ENCODE data around the gene CHEK1. TPM values are rescaled to one million over a fixed set of nuclear protein-coding genes. Genes with fewer than 3 reads are reported as not detected.

CHEK1 gene
- total and polyA plus RNA-seq, 7 experiments from 2014 or later: 1.2 to 62.6 (median 2.7) TPM

GRCh38 chr11:125724125-125724524 is 99.2 kb downstream of the CHEK1 start:
- no peaks in the 10 kb centered on the region for H3K9me3 Mint-ChIP-seq
- no peaks in the 10 kb centered on the region for H3K4me1 ChIP-seq (ENCODE audit: control insufficient read depth in 2 of 2, insufficient read depth in 2 of 2, low read length in 2 of 2)
- H3K27me3 Mint-ChIP-seq: peaks cover 18 to 53% (median 28%) of the 10 kb centered on the region in 5 donors
- no peak overlapping the region for H3K4me3 ChIP-seq (ENCODE audit: low read length)
- H3K4me3 Mint-ChIP-seq: no peak overlapping the region
- H3K4me1 Mint-ChIP-seq: peaks cover 0 to 3% (median 0%) of the 10 kb centered on the region in 7 donors
- intact Hi-C loops (cut with micrococcal nuclease): loop anchor here (2.0 to 10.0 kb wide), 2 partner anchors 151 kb away; no protein-coding TSS in a partner anchor
- H3K36me3 ChIP-seq (ENCODE audit: control insufficient read depth in 2 of 3, insufficient read depth in 3 of 3, low read length in 3 of 3): no peaks in the 10 kb centered on the region
- no peak overlapping the region for H3K27ac ChIP-seq (ENCODE audit: low read depth, low read length)
- H3K27ac Mint-ChIP-seq: no peak overlapping the region
- no peaks in the 10 kb centered on the region for H3K9me3 ChIP-seq (ENCODE audit: control insufficient read depth in 2 of 3, low read length in 3 of 3)
- ATAC-seq (peak; percentile 57), DNase-seq (peak in 2 of 9 donors; percentile 14 to 37)
- CTCF ChIA-PET: no interaction called here
- POLR2A ChIA-PET: no interaction called here
- no peaks in the 10 kb centered on the region for H3K36me3 Mint-ChIP-seq
- H3K27me3 ChIP-seq (ENCODE audit: control insufficient read depth in 2 of 2, insufficient read depth in 2 of 2, low read length in 2 of 2): no peaks in the 10 kb centered on the region

Other genes with a start within 250 kb of the CHEK1 start
- gene FEZ1, start 128.9 kb upstream of the CHEK1 start, total RNA-seq: 1 to 10 TPM in 3 of 5 experiments, under 1 TPM in 1, not detected in 1; 0.87 to 6.6 (median 1.2) TPM
- gene FEZ1, start 128.9 kb upstream of the CHEK1 start, polyA plus RNA-seq: not detected
- 10 to 100 TPM; 21.3 to 42.7 (median 35.7) TPM for gene EI24, start 55.7 kb upstream of the CHEK1 start, total RNA-seq
- gene EI24, start 55.7 kb upstream of the CHEK1 start, polyA plus RNA-seq: 100 to 1,000 TPM in 1 of 2 donors, 10 to 100 TPM in 1; 79.4 to 102 TPM
- gene STT3A, start 32.3 kb upstream of the CHEK1 start, total RNA-seq: 100 to 1,000 TPM in 1 of 5 experiments, 10 to 100 TPM in 4; 39.6 to 153 (median 84.5) TPM
- gene STT3A, start 32.3 kb upstream of the CHEK1 start, polyA plus RNA-seq: 10 to 100 TPM; 27.3 to 60.6 TPM
- not detected for gene ACRV1, start 55.7 kb downstream of the CHEK1 start, total RNA-seq
- not detected for gene ACRV1, start 55.7 kb downstream of the CHEK1 start, polyA plus RNA-seq
- not detected for gene PATE1, start 121.1 kb downstream of the CHEK1 start, total RNA-seq
- gene PATE1, start 121.1 kb downstream of the CHEK1 start, polyA plus RNA-seq: not detected
- gene PATE2, start 153.7 kb downstream of the CHEK1 start, total RNA-seq: not detected
- gene PATE2, start 153.7 kb downstream of the CHEK1 start, polyA plus RNA-seq: not detected
- gene PATE3, start 163.0 kb downstream of the CHEK1 start, total RNA-seq: not detected
- gene PATE3, start 163.0 kb downstream of the CHEK1 start, polyA plus RNA-seq: not detected
- gene PATE4, start 208.2 kb downstream of the CHEK1 start, total RNA-seq: not detected
- not detected for gene PATE4, start 208.2 kb downstream of the CHEK1 start, polyA plus RNA-seq